SK-N-SH treated with all-trans-retinoic acid at 6 μM for 48 hours (cell line): Measurements from ENCODE around the gene ST3GAL6.

Experiments used
- ARNTL ChIP-seq: fragments of 450-650 bp; formaldehyde crosslinking; IDR thresholded peaks from 2 replicates; pipeline ENCODE4 v1.5.0; 2020; ENCODE audit warnings: low read depth, mild to moderate bottlenecking, moderate library complexity, borderline replicate concordance
- BACH2 ChIP-seq: fragments of 250-450 bp; sonication (Bioruptor Pico); IDR thresholded peaks from 2 replicates; pipeline ENCODE4 v1.9.0; 2021; ENCODE audit warnings: mild to moderate bottlenecking, borderline replicate concordance
- ESRRG ChIP-seq: fragments of 250-450 bp; sonication (Bioruptor Pico); IDR thresholded peaks from 2 replicates; pipeline ENCODE4 v1.6.1; 2021; ENCODE audit warnings: mild to moderate bottlenecking
- ISL1 ChIP-seq: fragments of 250-450 bp; sonication (Bioruptor Pico); IDR thresholded peaks from 2 replicates; pipeline ENCODE4 v2.1.2; 2022; ENCODE audit warnings: mild to moderate bottlenecking, moderate library complexity
- OSR1 ChIP-seq: fragments of 250-450 bp; sonication (Bioruptor Pico); IDR thresholded peaks from 2 replicates; pipeline ENCODE4 v1.8.0; 2022; ENCODE audit warnings: moderate library complexity, mild to moderate bottlenecking, inconsistent platforms
- TSHZ2 ChIP-seq: fragments of 250-450 bp; sonication (Bioruptor Pico); IDR thresholded peaks from 2 replicates; pipeline ENCODE4 v1.5.0; 2020; ENCODE audit warnings: mild to moderate bottlenecking, moderate library complexity
- ZNF70 ChIP-seq: fragments of 450-650 bp; formaldehyde crosslinking; IDR thresholded peaks from 2 replicates; pipeline ENCODE4 v1.5.0; 2020; ENCODE audit warnings: mild to moderate bottlenecking, moderate library complexity

DNA sequence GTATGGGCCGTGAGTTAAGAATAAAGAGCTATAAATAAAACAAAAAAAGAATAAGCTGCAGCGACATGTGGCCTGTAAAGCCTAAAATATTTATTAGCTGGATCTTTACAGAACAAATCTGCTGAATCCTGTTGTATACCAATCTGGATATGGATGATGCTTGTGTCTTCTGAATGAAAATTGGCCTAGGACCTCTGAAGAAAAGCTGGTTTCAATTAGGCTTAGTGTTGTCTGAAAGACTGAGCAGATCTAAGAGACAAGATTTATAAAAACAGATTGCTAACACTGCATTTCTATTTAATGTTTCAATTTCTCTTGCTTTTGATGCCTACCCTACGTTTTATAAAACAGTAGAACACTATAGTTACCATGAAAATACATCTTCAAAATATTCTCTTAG lies 57.9 kb downstream of the ST3GAL6 start:
- TF ChIP-seq OSR1 (CRISPR knock-in tag) (no peak), TSHZ2 (CRISPR knock-in tag) (no peak), ARNTL (no peak), ZNF70 (CRISPR knock-in tag) (no peak), BACH2 (CRISPR knock-in tag) (no peak), ESRRG (no peak), ISL1 (no peak)
